Mesendoderm (in vitro differentiated cells): ENCODE measurements around the gene TINCR.

Experiments
- DNase-seq: peaks from one replicate; pipeline ENCODE4 v3.0.0; 2013
- H2AK5ac ChIP-seq: 2 replicates; pipeline ENCODE4 v1.6.1; 2013; ENCODE audit warnings: low read length, inconsistent platforms
- H2BK120ac ChIP-seq: 2 replicates; pipeline ENCODE4 v1.6.1; 2013; ENCODE audit warnings: low read depth, mild to moderate bottlenecking, low read length, moderate library complexity, mixed read lengths
- H2BK15ac ChIP-seq: replicated peaks from 2 replicates; pipeline ENCODE4 v1.6.1; 2013; ENCODE audit warnings: low read depth, mild to moderate bottlenecking, moderate library complexity
- H2BK5ac ChIP-seq: 2 replicates; pipeline ENCODE4 v1.6.1; 2013; ENCODE audit warnings: low read length, inconsistent platforms
- H3K18ac ChIP-seq: 2 replicates; pipeline ENCODE4 v1.6.1; 2013; ENCODE audit warnings: mild to moderate bottlenecking, low read length, mixed read lengths
- H3K23ac ChIP-seq: one replicate; pipeline ENCODE4 v1.6.1; 2013; ENCODE audit warnings: low read length
- H3K27ac ChIP-seq: 2 replicates; pipeline ENCODE4 v1.5.1; 2013; ENCODE audit warnings: low read depth, mild to moderate bottlenecking, inconsistent platforms, low read length, moderate library complexity
- H3K27me3 ChIP-seq: 2 replicates; pipeline ENCODE4 v1.6.1; 2013; ENCODE audit warnings: low read length, control low read depth, mild to moderate bottlenecking, inconsistent platforms; ENCODE audit not compliant: insufficient read depth, poor library complexity
- H3K36me3 ChIP-seq: 2 replicates; pipeline ENCODE4 v1.6.1; 2013; ENCODE audit warnings: low read length, inconsistent platforms; ENCODE audit not compliant: control insufficient read depth, insufficient read depth
- H3K4ac ChIP-seq: one replicate; pipeline ENCODE4 v1.6.1; 2013; ENCODE audit warnings: low read depth, mild to moderate bottlenecking, low read length, moderate library complexity
- H3K4me1 ChIP-seq: 2 replicates; pipeline ENCODE4 v1.6.1; 2013; ENCODE audit warnings: low read depth, low read length, inconsistent platforms; ENCODE audit not compliant: control insufficient read depth
- H3K4me2 ChIP-seq: 2 replicates; pipeline ENCODE4 v1.6.1; 2013; ENCODE audit warnings: low read length
- H3K4me3 ChIP-seq: 2 replicates; pipeline ENCODE4 v1.5.1; 2013; ENCODE audit warnings: mild to moderate bottlenecking, low read length
- H3K56ac ChIP-seq: one replicate; pipeline ENCODE4 v1.6.1; 2013; ENCODE audit warnings: low read length
- H3K79me1 ChIP-seq: 2 replicates; pipeline ENCODE4 v1.6.1; 2013; ENCODE audit warnings: low read length, inconsistent platforms
- H3K79me2 ChIP-seq: 2 replicates; pipeline ENCODE4 v1.6.1; 2013; ENCODE audit warnings: mild to moderate bottlenecking, low read length; ENCODE audit not compliant: control insufficient read depth, insufficient read depth
- H3K9ac ChIP-seq: 2 replicates; pipeline ENCODE4 v1.6.1; 2013; ENCODE audit warnings: low read length, inconsistent platforms
- H4K5ac ChIP-seq: one replicate; pipeline ENCODE4 v1.6.1; 2013; ENCODE audit warnings: low read length
- H4K8ac ChIP-seq: one replicate; pipeline ENCODE4 v1.6.1; 2013; ENCODE audit warnings: low read depth, mild to moderate bottlenecking, control low read depth, low read length, moderate library complexity
- WGBS: extraction: QIAGEN DNeasy Blood & Tissue Kit; methylation state at CpG from one replicate; pipeline ENCODE4 v1.1.7; 2013; ENCODE audit warnings: low lambda C conversion rate, missing lambda C conversion rate; ENCODE audit not compliant: insufficient coverage; ENCODE audit errors: extremely low coverage; 5-methylcytosine and 5-hydroxymethylcytosine counted together

Gene TINCR

GRCh38 chr19:5534787-5535586 is 32.8 kb downstream of the TINCR start:
- no peak overlapping the region for H3K4ac ChIP-seq
- H3K18ac ChIP-seq = no peak overlapping the region
- no peak overlapping the region for H3K9ac ChIP-seq
- H2BK120ac ChIP-seq = no peak overlapping the region
- no peak overlapping the region for H3K4me3 ChIP-seq
- H3K4me1 ChIP-seq = peaks cover 4% of the 10 kb centered on the region
- H2AK5ac ChIP-seq = no peak overlapping the region
- H3K79me1 ChIP-seq = no peaks in the 10 kb centered on the region
- no peak overlapping the region for H3K23ac ChIP-seq
- no peak overlapping the region for H3K4me2 ChIP-seq
- no peaks in the 10 kb centered on the region for H3K36me3 ChIP-seq
- H2BK15ac ChIP-seq = no peak overlapping the region
- no peaks in the 10 kb centered on the region for H3K79me2 ChIP-seq
- H3K27ac ChIP-seq = no peak overlapping the region
- no peak overlapping the region for H4K5ac ChIP-seq
- no CpG with 5 or more reads among the region's 9 CpGs for WGBS
- peak; percentile 53 for DNase-seq
- no peak overlapping the region for H3K56ac ChIP-seq
- no peak overlapping the region for H4K8ac ChIP-seq
- no peak overlapping the region for H2BK5ac ChIP-seq
- no peaks in the 10 kb centered on the region for H3K27me3 ChIP-seq

- H3K27ac ChIP-seq = no peak overlapping the region
- H2AK5ac ChIP-seq = no peak overlapping the region
- no peak overlapping the region for H3K4me2 ChIP-seq
- H2BK5ac ChIP-seq = no peak overlapping the region
- peaks cover 4% of the 10 kb centered on the region for H3K4me1 ChIP-seq
- no peak overlapping the region for H4K8ac ChIP-seq
- H2BK120ac ChIP-seq = no peak overlapping the region
- no peak overlapping the region for H3K23ac ChIP-seq
- no peaks in the 10 kb centered on the region for H3K79me2 ChIP-seq
- H3K9ac ChIP-seq = no peak overlapping the region
- no CpG with 5 or more reads among the region's 3 CpGs for WGBS
- no peak overlapping the region for H3K56ac ChIP-seq
- no peak overlapping the region for H2BK15ac ChIP-seq
- H3K79me1 ChIP-seq = no peaks in the 10 kb centered on the region
- H3K18ac ChIP-seq = no peak overlapping the region
- DNase-seq = no peak
- no peaks in the 10 kb centered on the region for H3K36me3 ChIP-seq
- no peak overlapping the region for H4K5ac ChIP-seq
- H3K4me3 ChIP-seq = no peak overlapping the region
- H3K27me3 ChIP-seq = no peaks in the 10 kb centered on the region
- no peak overlapping the region for H3K4ac ChIP-seq
These were observed 34.5 kb downstream of the TINCR start for GRCh38 chr19:5533257-5533656.

GRCh38 chr19:5530701-5531100 is 37.1 kb downstream of the TINCR start:
- Histone ChIP-seq H3K4me1 (no peaks in the 10 kb centered on the region), H3K27me3 (no peaks in the 10 kb centered on the region), H3K4ac (no peak overlapping the region), H2BK5ac (no peak overlapping the region), H3K4me3 (no peak overlapping the region), H3K56ac (no peak overlapping the region), H3K4me2 (no peak overlapping the region), H3K36me3 (no peaks in the 10 kb centered on the region), H2AK5ac (no peak overlapping the region), H4K8ac (no peak overlapping the region), H3K9ac (no peak overlapping the region), H2BK120ac (no peak overlapping the region), H3K79me2 (no peaks in the 10 kb centered on the region), H4K5ac (no peak overlapping the region), H3K18ac (no peak overlapping the region), H3K23ac (no peak overlapping the region), H3K27ac (no peak overlapping the region), H2BK15ac (no peak overlapping the region), H3K79me1 (no peaks in the 10 kb centered on the region)
- WGBS = no CpG with 5 or more reads among the region's 11 CpGs
- DNase-seq = no peak

- no peak overlapping the region for H4K5ac ChIP-seq
- no peak overlapping the region for H3K56ac ChIP-seq
- H3K9ac ChIP-seq = no peak overlapping the region
- H3K79me2 ChIP-seq = no peaks in the 10 kb centered on the region
- H2BK5ac ChIP-seq = no peak overlapping the region
- H3K4ac ChIP-seq = no peak overlapping the region
- H3K4me1 ChIP-seq = no peaks in the 10 kb centered on the region
- WGBS = no CpG with 5 or more reads among the region's 6 CpGs
- H3K27ac ChIP-seq = no peak overlapping the region
- no peaks in the 10 kb centered on the region for H3K79me1 ChIP-seq
- H3K23ac ChIP-seq = no peak overlapping the region
- no peak overlapping the region for H4K8ac ChIP-seq
- H3K18ac ChIP-seq = no peak overlapping the region
- no peak overlapping the region for H2BK15ac ChIP-seq
- H3K27me3 ChIP-seq = no peaks in the 10 kb centered on the region
- no peaks in the 10 kb centered on the region for H3K36me3 ChIP-seq
- no peak for DNase-seq
- no peak overlapping the region for H2BK120ac ChIP-seq
- no peak overlapping the region for H3K4me2 ChIP-seq
- no peak overlapping the region for H2AK5ac ChIP-seq
- H3K4me3 ChIP-seq = no peak overlapping the region
These were observed 41.1 kb downstream of the TINCR start for GRCh38 chr19:5526691-5527090.

GRCh38 chr19:5524081-5524480 is 43.7 kb downstream of the TINCR start:
- Histone ChIP-seq H3K27me3 (no peaks in the 10 kb centered on the region), H3K79me2 (no peaks in the 10 kb centered on the region), H3K36me3 (no peaks in the 10 kb centered on the region), H3K18ac (no peak overlapping the region), H2BK15ac (no peak overlapping the region), H3K56ac (no peak overlapping the region), H2AK5ac (no peak overlapping the region), H2BK5ac (no peak overlapping the region), H3K4me1 (no peaks in the 10 kb centered on the region), H3K23ac (no peak overlapping the region), H2BK120ac (no peak overlapping the region), H4K8ac (no peak overlapping the region), H3K4me2 (no peak overlapping the region), H3K27ac (no peak overlapping the region), H3K4me3 (no peak overlapping the region), H3K9ac (no peak overlapping the region), H4K5ac (no peak overlapping the region), H3K79me1 (no peaks in the 10 kb centered on the region), H3K4ac (no peak overlapping the region)
- no CpG with 5 or more reads among the region's 6 CpGs for WGBS
- DNase-seq = no peak

GRCh38 chr19:5522106-5522505 is 45.6 kb downstream of the TINCR start:
- Histone ChIP-seq H3K27ac (no peak overlapping the region), H2BK5ac (no peak overlapping the region), H3K9ac (no peak overlapping the region), H2BK15ac (no peak overlapping the region), H3K18ac (no peak overlapping the region), H2AK5ac (no peak overlapping the region), H4K8ac (no peak overlapping the region), H3K23ac (no peak overlapping the region), H3K56ac (no peak overlapping the region), H4K5ac (no peak overlapping the region), H3K4ac (no peak overlapping the region), H3K27me3 (no peaks in the 10 kb centered on the region), H3K4me3 (no peak overlapping the region), H3K79me2 (no peaks in the 10 kb centered on the region), H3K4me2 (no peak overlapping the region), H3K4me1 (no peaks in the 10 kb centered on the region), H2BK120ac (no peak overlapping the region), H3K79me1 (no peaks in the 10 kb centered on the region), H3K36me3 (no peaks in the 10 kb centered on the region)
- WGBS = no CpG with 5 or more reads among the region's 11 CpGs
- DNase-seq = no peak
